Measurements from ENCODE around the gene FOXP1.

The FOXP1 gene

GRCh38 chr3:71392251-71392650 is 191.3 kb downstream of the FOXP1 start:
- no peak for FAIRE-seq

GRCh38 chr3:71391361-71391760 is 192.2 kb downstream of the FOXP1 start:
- FAIRE-seq, result no peak

GRCh38 chr3:71389911-71390573 is 193.5 kb downstream of the FOXP1 start:
- FAIRE-seq, result no peak

- no peak for FAIRE-seq
Observed at GRCh38 chr3:71389191-71389590, 194.3 kb downstream of the FOXP1 start.

GRCh38 chr3:71388535-71389120 is 194.9 kb downstream of the FOXP1 start:
- FAIRE-seq, result no peak

GRCh38 chr3:71387586-71387985 is 195.9 kb downstream of the FOXP1 start:
- FAIRE-seq, result no peak

GRCh38 chr3:71384837-71385716 is 198.5 kb downstream of the FOXP1 start:
- FAIRE-seq, result no peak

- FAIRE-seq, result no peak
Observed at GRCh38 chr3:71384388-71384787, 199.1 kb downstream of the FOXP1 start.

- no peak for FAIRE-seq
Observed at GRCh38 chr3:71380096-71380495, 203.4 kb downstream of the FOXP1 start.

GRCh38 chr3:71378509-71378908 is 205.0 kb downstream of the FOXP1 start:
- no peak for FAIRE-seq

- no peak for FAIRE-seq
Observed at GRCh38 chr3:71376911-71377310, 206.6 kb downstream of the FOXP1 start.

GRCh38 chr3:71376503-71376902 is 207.0 kb downstream of the FOXP1 start:
- no peak for FAIRE-seq

- FAIRE-seq, result no peak
Observed at GRCh38 chr3:71374582-71374981, 208.9 kb downstream of the FOXP1 start.

GRCh38 chr3:71372911-71373637 is 210.5 kb downstream of the FOXP1 start:
- no peak for FAIRE-seq

- FAIRE-seq, result no peak
Observed at GRCh38 chr3:71372241-71372768, 211.2 kb downstream of the FOXP1 start.

GRCh38 chr3:71371282-71371681 is 212.2 kb downstream of the FOXP1 start:
- FAIRE-seq, result no peak

- FAIRE-seq, result no peak
Observed at GRCh38 chr3:71370467-71370866, 213.1 kb downstream of the FOXP1 start.

GRCh38 chr3:71369701-71370391 is 213.7 kb downstream of the FOXP1 start:
- FAIRE-seq, result no peak

GRCh38 chr3:71366988-71367604 is 216.4 kb downstream of the FOXP1 start:
- no peak for FAIRE-seq

- no peak for FAIRE-seq
Observed at GRCh38 chr3:71361334-71361890, 222.1 kb downstream of the FOXP1 start.

- FAIRE-seq, result no peak
Observed at GRCh38 chr3:71360764-71361163, 222.8 kb downstream of the FOXP1 start.

GRCh38 chr3:71360180-71360579 is 223.3 kb downstream of the FOXP1 start:
- no peak for FAIRE-seq
